Esophagus muscularis mucosa (tissue), 4 donors: ENCODE measurements around the gene NFIB. TPM values are rescaled to one million over a fixed set of nuclear protein-coding genes. Genes with fewer than 3 reads are reported as not detected.
A peak's percentile ranks its signal among the peaks of the same experiment; 100 is the strongest.

Experiments
- DNase-seq: peaks from one replicate; pipeline ENCODE4 v3.0.0-alpha.2; 2017; ENCODE audit errors: extremely low spot score
- H3K27ac ChIP-seq, 4 donors: fragments of 200-600 bp; sonication (generic); replicated peaks in 1 of 4; 1 replicate in 3 of 4; 2 replicates in 1 of 4; pipeline ENCODE4 v1.5.1; 2016 to 2019; ENCODE audit warnings: mild to moderate bottlenecking in 1 of 4
- H3K27me3 ChIP-seq, 4 donors: fragments of 200-600 bp; sonication (generic); one replicate each; pipeline versions ENCODE4 v1.5.1 to v1.6.0; 2016 to 2019
- H3K36me3 ChIP-seq, 4 donors: fragments of 200-600 bp; sonication (generic); one replicate each; pipeline ENCODE4 v1.5.1; 2016 to 2019
- H3K4me1 ChIP-seq, 4 donors: fragments of 200-600 bp; sonication (generic); one replicate each; pipeline ENCODE4 v1.5.1; 2016 to 2019
- H3K4me3 ChIP-seq, 4 donors: fragments of 200-600 bp; sonication (generic); 1 replicate in 2 of 4; 2 replicates in 2 of 4; pipeline ENCODE4 v1.5.1; 2016 to 2019; ENCODE audit warnings: mild to moderate bottlenecking in 4 of 4, moderate library complexity in 1 of 4
- H3K9me3 ChIP-seq, 4 donors: fragments of 200-600 bp; sonication (generic); 1 replicate in 3 of 4; 2 replicates in 1 of 4; pipeline ENCODE4 v1.5.1; 2016 to 2019
- CTCF ChIP-seq, 3 experiments: fragments of 200-600 bp in 2 of 3; fragments of 450-650 bp in 1 of 3; sonication (generic) in 2 of 3; IDR thresholded peaks; one replicate each; pipeline ENCODE4 v1.5.1; 2017 to 2019; ENCODE audit warnings: antibody characterized with exemption in 3 of 3, mild to moderate bottlenecking in 2 of 3, moderate library complexity in 1 of 3
- EP300 ChIP-seq: sonication (generic); formaldehyde crosslinking; IDR thresholded peaks from one replicate; pipeline ENCODE4 v1.6.1; 2017; ENCODE audit warnings: antibody characterized with exemption
- POLR2A ChIP-seq: fragments of 450-650 bp; IDR thresholded peaks from one replicate; pipeline ENCODE4 v1.6.1; 2017; ENCODE audit warnings: antibody characterized with exemption, moderate library complexity, mild to moderate bottlenecking, low read depth
- POLR2AphosphoS5 ChIP-seq, 2 donors: sonication (generic); formaldehyde crosslinking; IDR thresholded peaks; one replicate each; pipeline ENCODE4 v1.6.1; 2017; ENCODE audit warnings: antibody characterized with exemption in 2 of 2
- WGBS: methylation state at CpG from one replicate; pipeline ENCODE4 v1.1.5; 2018; 5-methylcytosine and 5-hydroxymethylcytosine counted together
- intact Hi-C: fragments of 100-400 bp; cut with DNase I; formaldehyde crosslinking; loops from one replicate; pipeline ENCODE4 v1.15.1; 2023
- total RNA-seq, 4 donors: library from RNA; depleted of rRNA; stranded (reverse); fragments of >200 nt; gene quantifications; one replicate each; pipeline versions ENCODE4 v1.1.0 to v1.2.1, GENCODE V29; 2016

Gene NFIB
- total RNA-seq, 4 donors from 2014 or later: 38.1 to 64.4 (median 55.8) TPM

- no peak for DNase-seq
- no peaks in the 10 kb centered on the region for H3K36me3 ChIP-seq
- intact Hi-C loops: no loop called here
- no peaks in the 10 kb centered on the region for H3K27me3 ChIP-seq
- peaks cover 5 to 36% (median 27%) of the 10 kb centered on the region in 4 donors for H3K4me1 ChIP-seq
- no peaks in the 10 kb centered on the region for H3K9me3 ChIP-seq
- TF ChIP-seq POLR2AphosphoS5 (IDR thresholded peaks at IDR 0.05) (no peak), EP300 (no peak), POLR2A (no peak), CTCF (IDR thresholded peaks at IDR 0.05) (no peak)
- 19% methylated on average over 3 of the region's 3 CpGs for WGBS
- H3K27ac ChIP-seq: peak overlapping the region in 1 of 4 donors; percentile 35
- H3K4me3 ChIP-seq: peak overlapping the region in 3 of 4 donors; percentile 2 to 25 (median 2)
Measured at GRCh38 chr9:14103115-14103514, 210.8 kb downstream of the NFIB start.

GRCh38 chr9:14099737-14100136 is 214.2 kb downstream of the NFIB start:
- 96% methylated on average over 7 of the region's 7 CpGs for WGBS
- Histone ChIP-seq H3K4me3 (no peak overlapping the region), H3K4me1 (peaks cover 30 to 66% (median 55%) of the 10 kb centered on the region in 4 donors), H3K36me3 (no peaks in the 10 kb centered on the region), H3K9me3 (no peaks in the 10 kb centered on the region), H3K27ac (no peak overlapping the region), H3K27me3 (no peaks in the 10 kb centered on the region)
- TF ChIP-seq CTCF (IDR thresholded peaks at IDR 0.05) (no peak), POLR2A (no peak), POLR2AphosphoS5 (IDR thresholded peaks at IDR 0.05) (no peak), EP300 (no peak)
- DNase-seq: no peak
- intact Hi-C loops: loop anchor here (5.0 to 10.0 kb wide), 3 partner anchors 67 to 675 kb away; no protein-coding TSS in a partner anchor

- no peaks in the 10 kb centered on the region for H3K9me3 ChIP-seq
- H3K27ac ChIP-seq: peak overlapping the region; percentile 18 to 79 (median 50)
- no peak for DNase-seq
- no peaks in the 10 kb centered on the region for H3K36me3 ChIP-seq
- no peaks in the 10 kb centered on the region for H3K27me3 ChIP-seq
- peak overlapping the region in 1 of 4 donors; percentile 5 for H3K4me3 ChIP-seq
- intact Hi-C loops: loop anchor here (5.0 to 10.0 kb wide), 3 partner anchors 66 to 674 kb away; no protein-coding TSS in a partner anchor
- TF ChIP-seq POLR2AphosphoS5 (IDR thresholded peaks at IDR 0.05): no peak
- no peak for TF ChIP-seq CTCF (IDR thresholded peaks at IDR 0.05)
- TF ChIP-seq EP300: no peak
- no peak for TF ChIP-seq POLR2A
- 43% methylated on average over 3 of the region's 3 CpGs for WGBS
- H3K4me1 ChIP-seq: peaks cover 30 to 61% (median 55%) of the 10 kb centered on the region in 4 donors
Measured at GRCh38 chr9:14098486-14099180, 215.3 kb downstream of the NFIB start.

DNA sequence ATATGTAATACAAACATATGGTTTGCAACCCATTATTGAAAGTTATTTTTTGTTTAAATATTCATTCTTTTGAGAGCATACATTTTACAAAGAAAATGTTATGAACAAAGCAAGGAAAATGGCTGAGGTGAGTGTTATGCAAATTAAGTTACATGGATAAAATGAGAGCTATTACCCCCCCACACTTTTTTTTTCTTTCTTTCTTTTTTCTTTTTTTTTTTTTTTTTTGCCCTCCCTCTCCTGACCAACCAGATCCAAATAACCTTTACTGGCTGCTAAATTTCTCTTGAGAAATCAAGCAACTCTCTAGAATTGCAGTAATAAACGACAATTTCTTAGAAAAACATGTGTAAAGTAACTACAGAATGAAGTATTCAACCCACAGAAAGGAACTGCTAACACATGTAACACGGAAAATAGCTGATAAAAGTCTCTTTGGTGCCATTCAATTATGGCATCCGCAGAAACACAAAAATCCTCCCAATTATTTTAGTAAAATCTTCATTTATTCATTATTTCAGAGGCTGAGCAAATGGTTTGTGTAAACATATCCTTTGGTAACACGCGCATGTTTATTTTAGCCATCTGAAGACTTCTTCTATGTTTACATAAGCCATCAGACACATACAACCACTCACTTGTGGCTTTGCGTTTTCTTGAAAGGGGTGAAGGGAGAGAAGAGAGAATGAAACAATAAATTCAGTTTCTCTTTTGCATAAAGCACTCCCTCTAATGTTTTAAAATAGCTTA is 216.1 kb downstream of the NFIB start:
- TF ChIP-seq EP300 (no peak), POLR2AphosphoS5 (IDR thresholded peaks at IDR 0.05) (no peak), CTCF (IDR thresholded peaks at IDR 0.05) (no peak), POLR2A (no peak)
- WGBS: 35% methylated on average over 6 of the region's 6 CpGs
- Histone ChIP-seq H3K27ac (peak overlapping the region; percentile 58 to 79 (median 74)), H3K4me3 (peak overlapping the region in 2 of 4 donors; percentile 5 to 11), H3K27me3 (no peaks in the 10 kb centered on the region), H3K4me1 (peaks cover 30 to 53% (median 48%) of the 10 kb centered on the region in 4 donors), H3K9me3 (no peaks in the 10 kb centered on the region), H3K36me3 (no peaks in the 10 kb centered on the region)
- intact Hi-C loops: loop anchor here (5.0 to 10.0 kb wide), 3 partner anchors 66 to 673 kb away; no protein-coding TSS in a partner anchor
- no peak for DNase-seq
